ENCODE results near the gene CSF2.

Gene CSF2

DNA sequence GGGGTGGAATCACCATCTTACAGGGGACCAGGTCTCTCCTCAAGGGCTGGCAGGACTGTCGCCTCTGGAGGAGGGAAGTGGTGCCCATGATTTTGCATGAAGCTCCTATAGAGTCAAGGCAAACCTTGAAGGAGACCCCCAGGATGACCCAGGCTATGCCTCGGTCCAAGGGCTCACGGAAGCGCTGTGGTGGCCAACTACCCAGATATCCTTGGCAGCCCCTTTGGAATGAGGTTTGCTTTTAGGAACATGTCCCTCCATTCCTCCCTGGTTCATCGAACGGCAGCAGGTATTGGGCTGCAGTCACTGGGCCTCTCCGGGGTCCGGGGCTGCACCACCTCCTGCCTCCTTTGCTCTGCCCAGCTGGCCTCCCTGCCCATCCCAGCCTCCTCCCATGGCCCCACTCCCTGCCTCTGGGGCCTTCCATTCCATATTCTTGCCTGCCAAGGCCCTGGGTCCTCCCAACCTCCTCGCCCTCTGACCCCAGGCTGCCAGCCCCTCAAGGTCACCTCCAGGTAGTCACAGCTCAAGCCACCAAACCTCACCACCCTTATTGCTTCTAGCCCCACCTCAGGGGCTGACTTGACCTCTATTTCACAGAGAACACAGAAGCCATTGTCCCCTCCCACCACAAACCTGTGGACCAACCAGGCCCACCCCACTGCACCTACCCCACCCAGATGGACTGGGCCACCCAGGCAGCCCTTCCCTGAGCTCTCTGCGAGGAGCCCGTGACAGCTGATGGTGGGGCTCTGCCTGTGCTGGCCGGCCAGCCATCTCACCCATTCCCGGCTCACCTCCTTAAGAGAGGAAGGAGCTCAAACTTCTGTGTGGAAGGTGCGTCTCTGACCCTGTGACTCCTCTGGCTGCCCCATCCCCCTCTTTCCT, 16.7 kb upstream of the CSF2 start:
- Histone ChIP-seq H3K27me3 (ENCODE audit: insufficient read depth, poor library complexity, severe bottlenecking) (no peaks in the 10 kb centered on the region), H3K27ac (replicated peaks) (no peak overlapping the region)
- no peak for DNase-seq (ENCODE audit: low read depth in 1 of 2, low spot score in 1 of 2)

GRCh38 chr5:132057498-132058255, 15.9 kb upstream of the CSF2 start:
- TF ChIP-seq SPI1 (IDR thresholded peaks at IDR 0.05; ENCODE audit: borderline replicate concordance, low read depth) (no peak), POLR2AphosphoS5 (IDR thresholded peaks at IDR 0.05; ENCODE audit: low read depth) (no peak), GABPA (IDR thresholded peaks at IDR 0.05; ENCODE audit: low read depth) (no peak), CTCF (IDR thresholded peaks at IDR 0.05; ENCODE audit: insufficient read depth, low read length) (no peak)
- TF ChIP-seq, protein P1, sequence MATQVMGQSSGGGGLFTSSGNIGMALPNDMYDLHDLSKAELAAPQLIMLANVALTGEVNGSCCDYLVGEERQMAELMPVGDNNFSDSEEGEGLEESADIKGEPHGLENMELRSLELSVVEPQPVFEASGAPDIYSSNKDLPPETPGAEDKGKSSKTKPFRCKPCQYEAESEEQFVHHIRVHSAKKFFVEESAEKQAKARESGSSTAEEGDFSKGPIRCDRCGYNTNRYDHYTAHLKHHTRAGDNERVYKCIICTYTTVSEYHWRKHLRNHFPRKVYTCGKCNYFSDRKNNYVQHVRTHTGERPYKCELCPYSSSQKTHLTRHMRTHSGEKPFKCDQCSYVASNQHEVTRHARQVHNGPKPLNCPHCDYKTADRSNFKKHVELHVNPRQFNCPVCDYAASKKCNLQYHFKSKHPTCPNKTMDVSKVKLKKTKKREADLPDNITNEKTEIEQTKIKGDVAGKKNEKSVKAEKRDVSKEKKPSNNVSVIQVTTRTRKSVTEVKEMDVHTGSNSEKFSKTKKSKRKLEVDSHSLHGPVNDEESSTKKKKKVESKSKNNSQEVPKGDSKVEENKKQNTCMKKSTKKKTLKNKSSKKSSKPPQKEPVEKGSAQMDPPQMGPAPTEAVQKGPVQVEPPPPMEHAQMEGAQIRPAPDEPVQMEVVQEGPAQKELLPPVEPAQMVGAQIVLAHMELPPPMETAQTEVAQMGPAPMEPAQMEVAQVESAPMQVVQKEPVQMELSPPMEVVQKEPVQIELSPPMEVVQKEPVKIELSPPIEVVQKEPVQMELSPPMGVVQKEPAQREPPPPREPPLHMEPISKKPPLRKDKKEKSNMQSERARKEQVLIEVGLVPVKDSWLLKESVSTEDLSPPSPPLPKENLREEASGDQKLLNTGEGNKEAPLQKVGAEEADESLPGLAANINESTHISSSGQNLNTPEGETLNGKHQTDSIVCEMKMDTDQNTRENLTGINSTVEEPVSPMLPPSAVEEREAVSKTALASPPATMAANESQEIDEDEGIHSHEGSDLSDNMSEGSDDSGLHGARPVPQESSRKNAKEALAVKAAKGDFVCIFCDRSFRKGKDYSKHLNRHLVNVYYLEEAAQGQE (IDR thresholded peaks at IDR 0.05; ENCODE audit: insufficient replicate concordance, low read depth) = no peak
- Histone ChIP-seq H3K4me3 (replicated peaks; ENCODE audit: insufficient read depth, low read length) (no peak overlapping the region), H3K27ac (replicated peaks) (no peak overlapping the region), H3K27me3 (ENCODE audit: insufficient read depth, poor library complexity, severe bottlenecking) (no peaks in the 10 kb centered on the region)
- no peak for DNase-seq (ENCODE audit: low read depth in 1 of 2, low spot score in 1 of 2)

More for the DNA sequence above, 16.7 kb upstream of the CSF2 start:
- no peak for TF ChIP-seq SPI1 (IDR thresholded peaks at IDR 0.05; ENCODE audit: borderline replicate concordance, low read depth)
- TF ChIP-seq CTCF (IDR thresholded peaks at IDR 0.05; ENCODE audit: insufficient read depth, low read length) = no peak
- TF ChIP-seq, protein P1 (IDR thresholded peaks at IDR 0.05; ENCODE audit: insufficient replicate concordance, low read depth) = no peak
- no peak for TF ChIP-seq POLR2AphosphoS5 (IDR thresholded peaks at IDR 0.05; ENCODE audit: low read depth)
- no peak for TF ChIP-seq GABPA (IDR thresholded peaks at IDR 0.05; ENCODE audit: low read depth)
- no peak overlapping the region for H3K4me3 ChIP-seq (replicated peaks; ENCODE audit: insufficient read depth, low read length)

DNA sequence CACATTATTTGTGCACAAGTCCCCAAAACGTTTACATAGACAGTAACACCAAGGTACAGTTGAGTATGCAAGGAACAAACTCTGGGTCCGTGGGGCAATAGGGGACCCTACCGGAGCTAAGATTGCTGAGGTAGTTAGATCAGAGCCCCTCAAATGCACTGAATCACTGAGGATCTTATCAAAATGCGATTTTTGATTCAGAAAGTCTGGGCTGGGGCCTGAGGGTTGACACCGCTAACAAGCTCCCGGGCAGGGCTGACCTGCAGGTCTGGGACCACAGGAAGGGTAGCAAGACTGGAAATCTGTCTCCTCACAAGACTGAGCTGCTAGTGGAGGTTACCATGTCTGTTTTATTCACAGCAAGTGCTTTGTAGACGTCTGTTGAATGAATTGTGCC, 14.9 kb upstream of the CSF2 start:
- no peak for DNase-seq (ENCODE audit: low read depth in 1 of 2, low spot score in 1 of 2)
- no peaks in the 10 kb centered on the region for H3K27me3 ChIP-seq (ENCODE audit: insufficient read depth, poor library complexity, severe bottlenecking)
- TF ChIP-seq CTCF (IDR thresholded peaks at IDR 0.05; ENCODE audit: insufficient read depth, low read length) (no peak), SPI1 (IDR thresholded peaks at IDR 0.05; ENCODE audit: borderline replicate concordance, low read depth) (no peak), GABPA (IDR thresholded peaks at IDR 0.05; ENCODE audit: low read depth) (no peak), POLR2AphosphoS5 (IDR thresholded peaks at IDR 0.05; ENCODE audit: low read depth) (no peak)
- TF ChIP-seq, protein P1 (IDR thresholded peaks at IDR 0.05; ENCODE audit: insufficient replicate concordance, low read depth) = no peak
- no peak overlapping the region for H3K4me3 ChIP-seq (replicated peaks; ENCODE audit: insufficient read depth, low read length)
- no peak overlapping the region for H3K27ac ChIP-seq (replicated peaks)

Measured in HL-60 (cell line).